ENCODE results near the gene CCDC157.

The CCDC157 gene

DNA sequence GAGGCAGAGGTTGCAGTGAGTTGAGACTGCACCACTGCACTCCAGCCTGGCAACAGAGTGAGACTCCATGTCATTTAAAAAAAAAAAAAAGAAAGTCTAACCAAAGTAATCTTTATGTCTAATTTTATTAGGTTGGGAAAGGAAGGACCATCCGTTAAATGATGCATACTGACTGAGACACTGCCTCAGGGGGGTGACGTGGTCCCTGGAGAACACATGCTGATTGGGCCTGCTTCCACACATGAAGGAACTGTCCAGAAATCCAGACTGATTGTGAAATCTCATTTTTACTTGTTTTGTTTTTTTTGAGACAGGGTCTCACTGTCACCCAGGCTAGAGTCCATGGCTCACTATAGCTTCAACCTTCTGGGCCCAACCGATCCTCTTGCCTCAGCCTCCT lies 5.6 kb upstream of the CCDC157 start:
- Mint-ChIP-seq H3K4me1 (ENCODE audit: low read depth) (peaks cover 43% of the 10 kb centered on the region), H3K36me3 (ENCODE audit: low read depth) (peaks cover 87% of the 10 kb centered on the region), H3K9me3 (no peaks in the 10 kb centered on the region), H3K4me3 (no peak overlapping the region), H3K27ac (peak overlapping the region; percentile 18), H3K27me3 (no peaks in the 10 kb centered on the region)
- intact Hi-C loops (cut with micrococcal nuclease): no loop called here

DNA sequence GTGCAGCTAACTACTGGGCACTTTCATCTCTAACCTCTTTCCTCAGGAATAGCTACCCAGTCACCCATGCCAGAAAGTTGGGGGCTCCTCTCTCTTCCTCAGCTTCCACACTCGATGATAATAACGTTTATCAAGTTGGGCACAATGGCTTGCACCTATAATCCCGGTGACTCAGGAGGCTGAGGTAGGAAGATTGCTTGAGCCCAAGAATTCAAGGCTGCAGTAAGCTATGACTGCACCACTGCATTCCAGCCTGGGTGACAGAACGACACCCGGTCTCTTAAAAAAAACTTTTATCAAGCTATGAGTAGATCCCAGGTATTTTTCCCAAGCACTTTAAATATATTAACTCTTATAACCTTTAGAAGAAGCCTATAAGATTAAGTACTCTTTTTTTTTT lies 2.2 kb upstream of the CCDC157 start:
- H3K27ac Mint-ChIP-seq: peak overlapping the region; percentile 52
- intact Hi-C loops (cut with micrococcal nuclease): loop anchor here (1.0 kb wide), 1 partner anchor 49 kb away; no protein-coding TSS in a partner anchor
- H3K27me3 Mint-ChIP-seq: peaks cover 9% of the 10 kb centered on the region
- H3K36me3 Mint-ChIP-seq (ENCODE audit: low read depth): peaks cover 56% of the 10 kb centered on the region
- no peaks in the 10 kb centered on the region for H3K9me3 Mint-ChIP-seq
- H3K4me3 Mint-ChIP-seq: no peak overlapping the region
- peaks cover 49% of the 10 kb centered on the region for H3K4me1 Mint-ChIP-seq (ENCODE audit: low read depth)

DNA sequence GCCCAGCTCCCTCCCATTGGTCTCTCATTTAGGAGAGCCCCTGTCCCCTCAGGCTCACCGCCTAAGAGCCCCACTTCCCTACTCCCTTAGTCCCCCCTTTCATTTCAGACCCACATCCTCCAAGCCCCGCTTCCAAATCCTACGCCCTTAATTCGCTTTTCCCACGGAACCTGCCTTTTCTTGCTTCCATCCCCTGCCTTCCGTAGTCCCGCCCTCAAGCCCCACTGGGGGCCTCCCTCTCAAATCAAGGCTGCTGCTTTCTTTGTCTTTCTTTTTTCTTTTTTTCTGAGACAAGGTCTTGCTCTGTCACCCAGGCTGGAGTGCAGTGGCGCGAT lies 396 bp downstream of the CCDC157 start:
- peaks cover 31% of the 10 kb centered on the region for H3K36me3 Mint-ChIP-seq (ENCODE audit: low read depth)
- peaks cover 40% of the 10 kb centered on the region for H3K4me1 Mint-ChIP-seq (ENCODE audit: low read depth)
- peak overlapping the region; percentile 67 for H3K27ac Mint-ChIP-seq
- peak overlapping the region; percentile 73 for H3K4me3 Mint-ChIP-seq
- intact Hi-C loops (cut with micrococcal nuclease): loop anchor here (2.0 kb wide), 3 partner anchors 30 to 68 kb away; partner anchors contain the start of genes MTFP1, RNF215 and TBC1D10A
- H3K9me3 Mint-ChIP-seq: no peaks in the 10 kb centered on the region
- H3K27me3 Mint-ChIP-seq: peaks cover 9% of the 10 kb centered on the region

DNA sequence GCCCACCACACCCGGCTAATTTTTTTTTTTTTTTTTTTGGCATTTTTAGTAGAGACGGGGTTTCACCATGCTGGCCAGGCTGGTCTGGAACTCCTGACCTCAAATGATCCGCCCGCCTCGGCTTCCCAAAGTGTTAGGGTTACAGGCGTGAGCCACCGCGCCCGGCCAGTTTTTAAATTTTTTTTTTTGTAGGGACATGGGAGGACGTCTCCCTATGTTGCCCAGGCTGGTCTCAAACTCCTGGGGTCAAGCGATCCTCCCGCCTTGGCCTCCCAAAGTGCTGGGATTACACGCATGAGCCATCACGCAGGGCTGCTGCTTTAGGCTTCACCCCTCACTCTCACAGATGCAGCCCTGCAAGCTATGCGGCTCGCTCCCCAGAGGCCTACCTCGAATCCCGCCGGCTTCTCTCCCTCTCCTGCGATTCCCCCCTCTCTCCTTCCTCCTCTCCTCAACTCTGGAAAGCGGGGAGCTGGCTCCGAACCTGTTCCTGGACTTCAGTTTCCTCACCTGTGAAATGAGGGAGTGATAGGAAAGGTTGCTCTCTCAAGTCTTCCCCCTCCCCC lies 926 bp downstream of the CCDC157 start:
- intact Hi-C loops (cut with micrococcal nuclease): loop anchor here (2.0 kb wide), 3 partner anchors 29 to 67 kb away; partner anchors contain the start of genes MTFP1, RNF215 and TBC1D10A

DNA sequence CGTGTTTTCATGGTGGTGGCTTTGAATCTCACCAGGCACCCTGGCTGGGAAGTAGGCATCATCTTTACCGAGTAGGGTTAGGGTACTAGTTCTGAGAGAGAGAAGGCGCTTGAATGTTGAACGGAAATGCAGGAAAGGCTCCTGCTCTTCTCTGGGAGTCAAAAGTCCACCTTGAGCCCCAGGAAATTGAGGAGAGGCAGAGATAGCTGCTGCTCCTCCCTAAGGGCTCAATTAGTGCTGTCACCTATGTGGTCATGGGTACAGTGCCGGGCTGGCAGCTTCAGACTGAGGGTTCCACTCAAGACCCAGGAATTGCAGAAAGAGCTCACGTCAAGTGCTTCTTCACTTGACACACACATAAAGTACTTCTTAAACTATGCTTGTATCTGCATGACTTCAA lies 1.7 kb downstream of the CCDC157 start:
- Mint-ChIP-seq H3K4me3 (no peak overlapping the region), H3K4me1 (ENCODE audit: low read depth) (peaks cover 37% of the 10 kb centered on the region), H3K27ac (no peak overlapping the region), H3K27me3 (peaks cover 9% of the 10 kb centered on the region), H3K9me3 (no peaks in the 10 kb centered on the region), H3K36me3 (ENCODE audit: low read depth) (peaks cover 17% of the 10 kb centered on the region)
- intact Hi-C loops (cut with micrococcal nuclease): no loop called here

More for the DNA sequence above, 926 bp downstream of the CCDC157 start:
- peak overlapping the region; percentile 73 for H3K4me3 Mint-ChIP-seq
- no peaks in the 10 kb centered on the region for H3K9me3 Mint-ChIP-seq
- H3K27ac Mint-ChIP-seq: peak overlapping the region; percentile 67
- peaks cover 9% of the 10 kb centered on the region for H3K27me3 Mint-ChIP-seq
- H3K4me1 Mint-ChIP-seq (ENCODE audit: low read depth): peaks cover 37% of the 10 kb centered on the region
- peaks cover 25% of the 10 kb centered on the region for H3K36me3 Mint-ChIP-seq (ENCODE audit: low read depth)

DNA sequence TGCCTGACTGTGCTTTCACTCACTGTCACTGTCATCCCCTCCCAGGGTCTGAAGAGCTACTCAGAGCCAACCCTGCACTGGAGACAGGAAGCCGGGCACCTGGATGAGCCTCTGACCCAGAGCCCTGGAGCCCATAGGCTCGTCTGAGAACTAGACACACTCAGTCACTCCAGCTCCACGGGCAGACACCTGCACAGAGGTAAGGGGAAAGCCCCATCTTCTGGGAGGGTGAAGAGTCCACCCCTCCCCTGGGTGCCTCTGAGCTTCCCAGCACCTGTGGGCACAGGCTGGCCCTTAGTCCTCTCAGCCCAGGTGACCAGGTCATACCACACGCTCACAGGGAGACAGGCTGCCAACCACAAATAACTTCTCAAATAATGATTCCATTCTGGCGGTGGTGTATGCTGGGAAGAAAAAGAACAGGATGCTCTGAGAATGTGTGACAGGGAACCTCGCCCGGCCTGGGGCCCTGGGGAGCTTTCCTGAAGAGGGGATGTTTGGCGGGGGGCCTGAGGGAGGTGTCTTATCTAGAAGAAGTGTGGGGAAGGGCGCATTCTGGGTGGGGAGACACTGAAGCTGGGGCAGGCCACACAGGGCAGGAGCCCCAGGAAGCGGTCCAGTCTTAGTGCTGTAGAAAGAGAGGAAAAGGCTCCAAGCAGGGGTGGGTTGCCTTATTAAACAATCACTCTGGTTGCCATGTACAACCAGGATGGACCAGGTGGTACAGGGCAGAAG lies 5.3 kb downstream of the CCDC157 start:
- intact Hi-C loops (cut with micrococcal nuclease): no loop called here
- Mint-ChIP-seq H3K9me3 (no peaks in the 10 kb centered on the region), H3K4me3 (no peak overlapping the region), H3K4me1 (ENCODE audit: low read depth) (peaks cover 10% of the 10 kb centered on the region), H3K27me3 (peaks cover 9% of the 10 kb centered on the region), H3K27ac (no peak overlapping the region), H3K36me3 (ENCODE audit: low read depth) (peaks cover 7% of the 10 kb centered on the region)

DNA sequence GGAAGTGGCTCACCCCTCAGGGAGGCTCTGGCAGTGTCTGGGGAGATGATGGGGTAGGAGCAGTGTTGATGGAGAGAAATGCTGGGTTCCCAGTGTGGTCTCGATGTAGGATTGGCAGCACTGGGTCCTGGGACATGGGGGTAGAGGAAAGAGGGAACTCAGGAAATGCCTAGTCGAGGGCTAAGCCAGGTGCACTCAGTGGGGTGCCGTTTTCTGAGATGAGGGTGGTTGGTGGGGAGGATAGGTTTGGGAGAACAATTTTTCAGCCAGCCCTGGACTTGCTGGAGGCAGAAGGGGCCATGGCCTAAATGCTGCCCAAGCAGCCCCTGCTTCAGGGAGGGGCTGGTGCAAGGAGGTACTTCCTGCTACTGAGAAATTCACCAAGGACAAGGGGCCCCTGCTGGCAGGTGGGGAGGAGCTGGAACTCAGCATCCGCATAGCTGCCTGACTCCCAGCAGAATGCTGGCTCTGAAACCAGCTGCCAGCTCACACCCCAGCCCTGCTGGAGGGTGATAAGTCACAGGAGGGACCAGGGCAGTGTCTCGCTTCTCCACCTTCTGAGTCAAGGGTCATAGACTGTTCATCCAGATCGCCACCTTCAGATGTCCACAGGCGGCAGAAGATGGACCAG lies 6.0 kb downstream of the CCDC157 start:
- no peaks in the 10 kb centered on the region for H3K9me3 Mint-ChIP-seq
- no peak overlapping the region for H3K27ac Mint-ChIP-seq
- H3K4me1 Mint-ChIP-seq (ENCODE audit: low read depth): peaks cover 4% of the 10 kb centered on the region
- peaks cover 7% of the 10 kb centered on the region for H3K36me3 Mint-ChIP-seq (ENCODE audit: low read depth)
- no peak overlapping the region for H3K4me3 Mint-ChIP-seq
- peaks cover 4% of the 10 kb centered on the region for H3K27me3 Mint-ChIP-seq
- intact Hi-C loops (cut with micrococcal nuclease): no loop called here

DNA sequence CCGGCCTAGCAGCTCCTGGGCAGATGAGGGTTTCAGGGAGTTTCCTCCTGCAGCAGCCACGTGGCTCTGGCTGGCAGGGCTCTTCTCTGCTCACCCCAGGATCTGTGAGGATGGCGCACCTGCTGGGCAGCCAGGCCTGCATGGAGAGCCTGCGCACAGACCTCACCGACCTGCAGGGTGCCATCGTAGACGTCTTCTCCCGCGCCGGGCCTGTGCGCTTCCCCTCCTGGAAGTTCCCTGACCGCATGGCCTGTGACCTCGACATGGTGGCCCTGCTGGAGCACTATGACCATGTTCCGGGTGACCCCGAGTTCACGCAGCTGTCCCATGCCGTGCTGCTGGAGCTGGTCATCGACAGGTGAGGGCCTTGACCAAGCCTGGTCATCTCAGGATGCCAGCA lies 9.1 kb downstream of the CCDC157 start:
- Mint-ChIP-seq H3K27ac (no peak overlapping the region), H3K9me3 (no peaks in the 10 kb centered on the region), H3K36me3 (ENCODE audit: low read depth) (peaks cover 7% of the 10 kb centered on the region), H3K27me3 (no peaks in the 10 kb centered on the region), H3K4me1 (ENCODE audit: low read depth) (no peaks in the 10 kb centered on the region), H3K4me3 (no peak overlapping the region)
- intact Hi-C loops (cut with micrococcal nuclease): no loop called here

DNA sequence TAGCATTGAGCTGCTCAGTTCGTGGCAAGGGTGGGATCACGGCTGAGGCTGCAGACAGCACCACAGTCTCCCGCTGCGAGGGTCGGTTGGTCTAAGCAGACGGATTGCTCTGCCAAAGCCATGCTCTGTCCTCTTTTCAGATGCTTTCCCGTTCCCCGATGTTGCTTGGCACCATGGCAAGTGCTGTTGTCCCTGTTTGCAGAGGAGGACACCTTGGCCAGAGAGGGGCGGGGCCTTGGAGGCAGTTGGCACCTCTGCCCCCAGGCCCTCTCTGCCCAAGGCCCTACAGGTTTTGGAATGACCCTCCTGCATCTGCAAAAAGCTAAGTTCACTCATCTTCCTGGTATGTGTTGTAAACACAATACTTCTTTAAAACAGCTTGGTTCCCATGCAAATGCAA lies 11.6 kb downstream of the CCDC157 start:
- Mint-ChIP-seq H3K4me3 (no peak overlapping the region), H3K9me3 (no peaks in the 10 kb centered on the region), H3K27ac (no peak overlapping the region), H3K36me3 (ENCODE audit: low read depth) (peaks cover 7% of the 10 kb centered on the region), H3K4me1 (ENCODE audit: low read depth) (peaks cover 18% of the 10 kb centered on the region), H3K27me3 (no peaks in the 10 kb centered on the region)
- intact Hi-C loops (cut with micrococcal nuclease): no loop called here

DNA sequence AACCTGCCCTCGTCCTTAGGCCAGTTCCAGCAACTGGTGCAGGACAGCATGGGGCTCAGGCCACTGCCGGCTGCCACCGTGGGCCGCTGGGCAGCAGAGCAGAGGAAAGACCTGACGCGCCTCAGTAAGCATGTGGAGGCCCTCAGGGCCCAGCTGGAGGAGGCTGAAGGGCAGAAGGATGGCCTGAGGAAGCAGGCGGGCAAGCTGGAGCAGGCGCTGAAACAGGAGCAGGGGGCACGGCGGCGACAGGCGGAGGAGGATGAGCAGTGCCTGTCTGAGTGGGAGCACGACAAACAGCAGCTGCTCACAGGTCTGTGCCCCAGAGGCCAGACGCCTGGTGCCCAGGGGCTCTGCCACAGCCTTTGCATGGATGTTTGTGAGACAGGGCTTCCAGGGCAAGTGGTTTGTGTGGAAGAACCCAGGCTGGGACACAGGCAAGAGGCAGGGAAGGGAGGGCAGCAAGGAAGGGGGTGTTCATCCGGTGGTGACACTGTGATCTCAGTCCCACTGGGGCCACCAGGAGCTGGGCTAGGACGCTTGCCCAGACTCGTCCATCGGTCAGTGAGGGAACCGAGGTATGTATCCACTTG lies 13.9 kb downstream of the CCDC157 start:
- H3K9me3 Mint-ChIP-seq: no peaks in the 10 kb centered on the region
- H3K4me1 Mint-ChIP-seq (ENCODE audit: low read depth): peaks cover 23% of the 10 kb centered on the region
- intact Hi-C loops (cut with micrococcal nuclease): no loop called here
- H3K27ac Mint-ChIP-seq: peak overlapping the region; percentile 8
- H3K4me3 Mint-ChIP-seq: no peak overlapping the region
- peaks cover 7% of the 10 kb centered on the region for H3K36me3 Mint-ChIP-seq (ENCODE audit: low read depth)
- no peaks in the 10 kb centered on the region for H3K27me3 Mint-ChIP-seq

DNA sequence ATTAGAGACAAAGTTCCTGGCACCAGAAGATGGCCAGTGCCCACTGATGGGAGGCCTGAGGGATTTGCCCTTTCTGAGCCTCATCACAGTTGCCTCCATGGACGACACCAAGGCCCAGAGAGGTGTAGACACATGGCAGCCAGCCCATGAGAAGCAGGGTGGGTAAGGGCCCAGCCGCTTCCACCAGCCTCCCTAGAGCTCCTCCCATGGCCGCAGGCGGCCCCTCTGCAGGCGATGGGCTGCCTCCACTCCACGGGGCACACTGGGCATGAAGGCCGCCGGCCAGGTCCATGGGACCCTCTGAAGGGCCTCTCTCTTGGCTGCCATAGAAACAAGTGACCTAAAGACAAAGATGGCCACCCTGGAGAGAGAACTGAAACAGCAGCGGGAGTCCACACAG lies 14.5 kb downstream of the CCDC157 start:
- Mint-ChIP-seq H3K4me1 (ENCODE audit: low read depth) (peaks cover 23% of the 10 kb centered on the region), H3K27ac (no peak overlapping the region), H3K27me3 (no peaks in the 10 kb centered on the region), H3K9me3 (no peaks in the 10 kb centered on the region), H3K4me3 (no peak overlapping the region), H3K36me3 (ENCODE audit: low read depth) (peaks cover 3% of the 10 kb centered on the region)
- intact Hi-C loops (cut with micrococcal nuclease): no loop called here

DNA sequence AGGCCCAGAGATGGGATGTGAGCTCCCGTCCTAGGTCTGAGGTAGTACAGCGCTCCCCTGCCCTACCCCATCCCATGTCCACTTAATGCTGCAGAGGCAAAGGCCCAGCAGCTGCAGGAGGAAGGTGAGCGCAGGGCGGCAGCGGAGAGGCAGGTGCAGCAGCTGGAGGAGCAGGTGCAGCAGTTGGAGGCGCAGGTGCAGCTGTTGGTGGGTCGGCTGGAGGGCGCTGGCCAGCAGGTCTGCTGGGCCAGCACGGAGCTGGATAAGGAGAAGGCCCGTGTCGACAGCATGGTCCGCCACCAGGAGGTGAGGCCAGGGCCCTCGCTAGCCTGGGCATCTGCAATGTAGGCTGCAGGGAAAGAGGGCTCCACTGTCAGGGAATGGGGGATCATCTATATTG lies 15.2 kb downstream of the CCDC157 start:
- H3K27me3 Mint-ChIP-seq: no peaks in the 10 kb centered on the region
- H3K4me1 Mint-ChIP-seq (ENCODE audit: low read depth): peaks cover 23% of the 10 kb centered on the region
- H3K9me3 Mint-ChIP-seq: no peaks in the 10 kb centered on the region
- no peaks in the 10 kb centered on the region for H3K36me3 Mint-ChIP-seq (ENCODE audit: low read depth)
- H3K27ac Mint-ChIP-seq: peak overlapping the region; percentile 71
- intact Hi-C loops (cut with micrococcal nuclease): no loop called here
- H3K4me3 Mint-ChIP-seq: no peak overlapping the region

DNA sequence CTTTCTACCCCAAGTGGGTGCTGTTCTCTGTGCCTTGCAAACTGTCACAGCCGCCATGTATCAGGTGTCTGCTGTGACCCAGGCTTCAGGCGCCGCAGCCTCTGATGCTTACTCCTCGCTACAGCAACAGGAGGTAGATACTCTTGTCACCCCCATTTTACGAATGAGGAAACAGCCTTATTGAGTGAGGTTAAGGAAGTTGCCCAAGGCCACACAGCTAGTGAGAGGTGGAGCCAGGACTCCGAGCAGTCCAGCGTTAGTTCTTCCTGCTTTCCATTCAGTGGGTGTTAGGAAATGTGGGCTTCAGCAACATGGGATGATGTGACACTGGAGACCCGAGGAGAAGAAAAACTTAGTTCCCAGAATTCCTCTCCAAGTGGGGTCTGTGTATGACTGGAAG lies 16.1 kb downstream of the CCDC157 start:
- intact Hi-C loops (cut with micrococcal nuclease): no loop called here

More for the DNA sequence above, 16.1 kb downstream of the CCDC157 start:
- Mint-ChIP-seq H3K4me1 (ENCODE audit: low read depth) (peaks cover 23% of the 10 kb centered on the region), H3K4me3 (no peak overlapping the region), H3K9me3 (no peaks in the 10 kb centered on the region), H3K36me3 (ENCODE audit: low read depth) (peaks cover 9% of the 10 kb centered on the region), H3K27me3 (no peaks in the 10 kb centered on the region), H3K27ac (peak overlapping the region; percentile 71)
